ENCODE results near the gene TRIM43B.
"Not testable (repeated sequence)": the region's sequence is repeated elsewhere in the genome, so short reads cannot be mapped to it uniquely, and the experiment has no call there.

Gene TRIM43B

GRCh38 chr2:95433373-95433772 lies 51.2 kb downstream of the TRIM43B start:
- not testable (repeated sequence) for DNase-seq

- not testable (repeated sequence) for DNase-seq
Measured at GRCh38 chr2:95429748-95430467, 54.6 kb downstream of the TRIM43B start.

DNA sequence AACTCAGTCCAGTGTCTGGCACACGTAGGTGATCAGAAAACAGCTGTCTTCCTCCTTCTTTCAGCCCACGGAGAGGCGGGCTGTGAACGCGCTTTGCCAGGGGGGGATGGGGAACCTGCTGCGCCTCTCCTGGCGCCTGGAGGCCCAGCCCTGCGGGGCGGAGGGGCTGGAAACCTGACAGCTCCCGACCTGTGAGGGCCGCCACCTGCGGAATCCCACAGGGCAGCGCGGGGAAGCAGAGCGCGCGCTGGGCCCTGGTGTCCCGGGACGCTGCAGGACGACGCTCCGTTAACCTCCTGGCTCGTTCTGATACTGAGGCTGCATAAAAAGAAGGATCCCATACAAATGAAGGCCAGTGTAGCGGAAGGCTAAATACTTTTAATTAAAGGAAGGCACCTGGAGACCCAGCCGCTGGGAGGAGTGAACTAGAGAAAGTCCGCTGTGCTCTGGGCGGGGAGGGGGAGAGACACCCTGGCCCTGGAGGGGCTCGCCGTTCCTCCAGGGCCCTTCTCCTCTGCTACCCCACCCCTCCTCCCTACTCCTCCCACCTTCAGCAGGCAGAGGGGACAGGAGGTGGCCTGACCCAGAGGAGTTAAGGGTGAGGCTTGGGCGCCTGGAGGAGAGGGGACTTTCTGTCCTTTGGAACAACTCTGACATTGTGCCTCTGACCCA lies 57.2 kb downstream of the TRIM43B start:
- not testable (repeated sequence) for DNase-seq
